Activated CD8-positive, alpha-beta T cell treated with anti-CD3 and anti-CD28 coated beads, Interleukin-2, amount 10 ng/mL, durations not matched to agents 7 days and 5 days (primary cell): ENCODE measurements around the gene GLP2R. TPM values are rescaled to one million over a fixed set of nuclear protein-coding genes. Genes with fewer than 3 reads are reported as not detected.
"Not testable (repeated sequence)": the region's sequence is repeated elsewhere in the genome, so short reads cannot be mapped to it uniquely, and the experiment has no call there.

Experiments used
- ATAC-seq: fragments of 150-1000 bp; cut with Tn5 transposase; one replicate; pipeline ENCODE4 v1.10.0; 2021; ENCODE audit warnings: moderate library complexity
- CTCF ChIA-PET: fragments of 350-600 bp; sonication (Branson Sonifier 250); formaldehyde crosslinking; loops from one replicate; lab custom pipeline; 2021; ENCODE audit warnings: antibody characterized with exemption; lab: Charles Lee
- POLR2A ChIA-PET: fragments of 350-600 bp; sonication (Branson Sonifier 250); formaldehyde crosslinking; loops from one replicate; lab custom pipeline; 2021; ENCODE audit warnings: antibody characterized with exemption; lab: Charles Lee
- DNase-seq: peaks from one replicate; pipeline ENCODE4 v3.0.0-alpha.2; 2020
- H3K27ac Mint-ChIP-seq: one replicate; pipeline ENCODE4 v1.8.0; 2021; ENCODE audit warnings: mild to moderate bottlenecking, mixed read lengths
- H3K27me3 Mint-ChIP-seq: one replicate; pipeline ENCODE4 v1.8.0; 2021; ENCODE audit warnings: low read depth, mixed read lengths
- H3K36me3 Mint-ChIP-seq: one replicate; pipeline ENCODE4 v1.8.0; 2021; ENCODE audit warnings: low read depth, mixed read lengths
- H3K4me1 Mint-ChIP-seq: one replicate; pipeline ENCODE4 v1.8.0; 2021; ENCODE audit warnings: low read depth, mixed read lengths
- H3K4me3 Mint-ChIP-seq: one replicate; pipeline ENCODE4 v1.8.0; 2021; ENCODE audit warnings: mild to moderate bottlenecking, mixed read lengths
- H3K9me3 Mint-ChIP-seq: one replicate; pipeline ENCODE4 v1.8.0; 2022; ENCODE audit warnings: mixed read lengths; ENCODE audit not compliant: insufficient read depth
- total RNA-seq, 2 experiments: library from RNA; stranded (reverse); gene quantifications; one replicate each; pipeline ENCODE4 v1.2.3, GENCODE V29; 2021

The GLP2R gene, protein sequence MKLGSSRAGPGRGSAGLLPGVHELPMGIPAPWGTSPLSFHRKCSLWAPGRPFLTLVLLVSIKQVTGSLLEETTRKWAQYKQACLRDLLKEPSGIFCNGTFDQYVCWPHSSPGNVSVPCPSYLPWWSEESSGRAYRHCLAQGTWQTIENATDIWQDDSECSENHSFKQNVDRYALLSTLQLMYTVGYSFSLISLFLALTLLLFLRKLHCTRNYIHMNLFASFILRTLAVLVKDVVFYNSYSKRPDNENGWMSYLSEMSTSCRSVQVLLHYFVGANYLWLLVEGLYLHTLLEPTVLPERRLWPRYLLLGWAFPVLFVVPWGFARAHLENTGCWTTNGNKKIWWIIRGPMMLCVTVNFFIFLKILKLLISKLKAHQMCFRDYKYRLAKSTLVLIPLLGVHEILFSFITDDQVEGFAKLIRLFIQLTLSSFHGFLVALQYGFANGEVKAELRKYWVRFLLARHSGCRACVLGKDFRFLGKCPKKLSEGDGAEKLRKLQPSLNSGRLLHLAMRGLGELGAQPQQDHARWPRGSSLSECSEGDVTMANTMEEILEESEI
- total RNA-seq, result not detected

DNA sequence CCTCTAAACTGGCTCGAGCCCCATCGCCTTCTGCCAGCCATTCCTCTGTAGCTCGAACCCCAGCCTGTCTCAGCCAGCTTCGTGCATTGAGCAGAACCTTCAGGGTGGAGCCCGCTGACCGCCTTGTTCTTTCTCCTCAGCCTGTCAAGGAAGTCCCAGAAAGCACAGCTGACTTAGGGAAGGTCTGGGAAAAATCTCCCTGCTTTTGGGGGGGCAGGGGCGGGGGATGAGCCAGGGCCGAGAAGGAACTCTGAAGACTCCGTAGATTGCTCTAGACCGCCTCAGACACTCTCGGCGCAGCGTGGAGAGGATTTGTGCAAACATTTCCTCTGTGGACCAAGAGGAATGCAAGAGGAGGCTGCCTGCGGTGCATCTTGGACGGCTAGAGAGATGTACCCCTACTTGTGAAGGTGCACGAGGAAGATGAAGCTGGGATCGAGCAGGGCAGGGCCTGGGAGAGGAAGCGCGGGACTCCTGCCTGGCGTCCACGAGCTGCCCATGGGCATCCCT, at the start of gene GLP2R:
TSS of gene GLP2R (plus strand) at position 284 of the 510 bp plus-strand sequence. CDS start at position 424, 140 bp downstream.
- Mint-ChIP-seq H3K4me3 (no peak within 1 kb of the TSS), H3K9me3 (no peaks in the 10 kb centered on the region), H3K27ac (no peak within 1 kb of the TSS)

DNA sequence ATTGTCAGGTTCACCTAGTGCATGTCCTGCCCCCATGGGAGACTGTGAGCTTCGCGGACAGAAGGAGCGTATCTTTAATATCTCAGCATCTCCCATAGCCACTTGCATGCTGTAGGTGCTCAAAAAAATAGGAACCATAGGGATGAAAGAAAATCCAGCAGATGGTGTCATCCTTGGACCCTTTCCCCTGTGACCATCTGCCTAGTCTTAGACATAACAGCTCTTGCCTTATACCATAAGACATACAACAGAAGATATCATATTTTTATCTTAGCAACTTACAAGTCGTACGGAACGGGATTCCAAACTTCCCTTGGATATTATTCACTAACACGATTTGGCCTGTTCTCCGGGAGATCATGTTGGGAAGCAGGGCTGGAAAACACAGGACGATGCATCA, 48.8 kb upstream of the GLP2R start:
- H3K4me3 Mint-ChIP-seq, result no peak overlapping the region
- no peaks in the 10 kb centered on the region for H3K36me3 Mint-ChIP-seq
- no peak for ATAC-seq
- DNase-seq, result no peak
- ChIA-PET CTCF (no interaction called here), POLR2A (no interaction called here)
- no peaks in the 10 kb centered on the region for H3K4me1 Mint-ChIP-seq
- no peak overlapping the region for H3K27ac Mint-ChIP-seq
- no peaks in the 10 kb centered on the region for H3K9me3 Mint-ChIP-seq
- H3K27me3 Mint-ChIP-seq, result no peaks in the 10 kb centered on the region

More for the DNA sequence above, at the start of gene GLP2R:
- DNase-seq, result no peak
- ChIA-PET CTCF (no interaction called here), POLR2A (no interaction called here)
- Mint-ChIP-seq H3K36me3 (no peaks in the 10 kb centered on the region), H3K4me1 (no peaks in the 10 kb centered on the region), H3K27me3 (peaks cover 2% of the 10 kb centered on the region)
- ATAC-seq, result no peak

DNA sequence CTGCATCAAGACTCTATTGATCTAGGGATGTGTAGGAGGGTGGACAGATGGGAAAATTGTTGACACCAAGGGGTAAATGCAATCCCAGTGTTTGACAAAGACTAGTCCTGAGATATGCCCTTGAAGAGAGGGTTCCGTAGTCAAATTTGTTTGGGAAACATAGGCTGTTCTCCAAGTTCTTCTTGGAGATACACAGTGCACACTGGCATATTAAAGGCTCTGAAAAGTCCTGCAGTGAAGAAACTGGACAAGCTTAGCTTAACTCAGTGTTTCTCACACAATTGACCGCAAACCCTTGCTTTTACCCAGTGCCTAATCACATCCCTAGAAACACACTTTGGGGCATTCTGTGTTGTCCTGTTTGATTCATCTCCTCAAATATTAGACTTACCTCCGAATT, 45.2 kb upstream of the GLP2R start:
- H3K9me3 Mint-ChIP-seq, result no peaks in the 10 kb centered on the region
- H3K27me3 Mint-ChIP-seq, result no peaks in the 10 kb centered on the region
- POLR2A ChIA-PET, result no interaction called here
- H3K4me3 Mint-ChIP-seq, result no peak overlapping the region
- ATAC-seq, result no peak
- no peaks in the 10 kb centered on the region for H3K36me3 Mint-ChIP-seq
- CTCF ChIA-PET, result no interaction called here
- no peaks in the 10 kb centered on the region for H3K4me1 Mint-ChIP-seq
- no peak overlapping the region for H3K27ac Mint-ChIP-seq
- DNase-seq, result no peak

DNA sequence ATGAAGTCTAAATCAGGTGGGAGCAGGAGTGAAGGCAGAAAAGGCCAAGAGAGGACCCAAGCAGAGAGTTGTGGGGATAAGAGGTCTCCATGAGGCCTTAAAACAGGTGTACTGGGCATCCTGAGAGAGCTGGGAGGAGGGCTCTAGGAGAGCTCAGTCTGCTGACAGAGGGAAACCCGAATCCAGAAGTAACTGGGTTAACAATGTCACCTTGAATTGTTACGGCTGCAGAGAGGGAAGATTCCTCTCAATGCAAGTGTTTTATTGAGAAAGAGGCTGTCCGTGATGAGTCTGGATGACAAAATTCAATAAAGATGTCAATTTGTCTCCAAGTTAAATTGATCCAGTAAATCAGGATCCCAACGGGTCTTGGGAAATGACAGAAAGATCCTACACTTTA, 42.7 kb upstream of the GLP2R start:
- H3K27me3 Mint-ChIP-seq, result no peaks in the 10 kb centered on the region
- no peak overlapping the region for H3K27ac Mint-ChIP-seq
- H3K36me3 Mint-ChIP-seq, result no peaks in the 10 kb centered on the region
- ATAC-seq, result no peak
- H3K4me3 Mint-ChIP-seq, result no peak overlapping the region
- H3K9me3 Mint-ChIP-seq, result no peaks in the 10 kb centered on the region
- no peak for DNase-seq
- H3K4me1 Mint-ChIP-seq, result no peaks in the 10 kb centered on the region
- ChIA-PET CTCF (no interaction called here), POLR2A (no interaction called here)

DNA sequence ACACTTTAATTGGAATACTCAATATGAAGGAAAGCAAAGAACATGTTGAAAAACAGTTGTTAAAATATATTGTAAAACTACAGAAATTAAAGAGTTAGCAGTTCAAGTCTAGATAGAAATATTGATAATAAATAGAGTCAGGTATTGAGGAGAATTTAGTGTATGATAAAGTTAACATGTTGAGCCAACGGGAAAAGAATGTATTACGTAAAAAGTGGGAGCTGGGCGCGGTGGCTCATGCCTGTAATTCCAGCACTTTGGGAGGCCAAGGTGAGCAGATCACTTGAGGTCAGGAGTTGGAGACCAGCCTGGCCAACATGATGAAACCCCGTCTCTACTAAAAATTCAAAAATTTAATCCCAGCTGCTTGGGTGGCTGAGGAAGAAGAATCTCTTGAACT, 42.3 kb upstream of the GLP2R start:
- ATAC-seq, H3K9me3 Mint-ChIP-seq, CTCF ChIA-PET, POLR2A ChIA-PET, H3K27ac Mint-ChIP-seq, H3K36me3 Mint-ChIP-seq, H3K4me3 Mint-ChIP-seq, H3K4me1 Mint-ChIP-seq, DNase-seq, H3K27me3 Mint-ChIP-seq: not testable (repeated sequence)

DNA sequence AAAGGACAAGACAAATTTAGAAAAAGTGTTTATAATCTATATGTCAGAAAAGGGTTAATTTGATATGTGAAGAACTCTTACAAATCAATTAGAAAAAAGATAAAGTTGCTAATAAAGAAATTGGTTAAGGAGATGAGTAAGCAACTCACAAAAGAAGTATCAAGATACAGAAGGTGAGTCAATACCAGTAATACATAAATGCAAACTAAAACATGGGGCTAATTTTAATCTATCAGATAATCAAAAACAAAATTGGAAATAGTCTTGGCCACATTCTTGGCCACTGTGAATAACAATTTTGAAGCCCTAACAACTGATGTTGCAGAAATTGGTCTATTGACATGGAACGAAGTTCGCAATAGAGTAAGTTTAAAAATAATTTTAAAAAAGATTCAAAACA, 41.2 kb upstream of the GLP2R start:
- POLR2A ChIA-PET, result no interaction called here
- H3K4me3 Mint-ChIP-seq, result no peak overlapping the region
- no peaks in the 10 kb centered on the region for H3K9me3 Mint-ChIP-seq
- no peak for ATAC-seq
- H3K4me1 Mint-ChIP-seq, result no peaks in the 10 kb centered on the region
- no peaks in the 10 kb centered on the region for H3K36me3 Mint-ChIP-seq
- CTCF ChIA-PET, result no interaction called here
- no peaks in the 10 kb centered on the region for H3K27me3 Mint-ChIP-seq
- no peak overlapping the region for H3K27ac Mint-ChIP-seq
- DNase-seq, result no peak

DNA sequence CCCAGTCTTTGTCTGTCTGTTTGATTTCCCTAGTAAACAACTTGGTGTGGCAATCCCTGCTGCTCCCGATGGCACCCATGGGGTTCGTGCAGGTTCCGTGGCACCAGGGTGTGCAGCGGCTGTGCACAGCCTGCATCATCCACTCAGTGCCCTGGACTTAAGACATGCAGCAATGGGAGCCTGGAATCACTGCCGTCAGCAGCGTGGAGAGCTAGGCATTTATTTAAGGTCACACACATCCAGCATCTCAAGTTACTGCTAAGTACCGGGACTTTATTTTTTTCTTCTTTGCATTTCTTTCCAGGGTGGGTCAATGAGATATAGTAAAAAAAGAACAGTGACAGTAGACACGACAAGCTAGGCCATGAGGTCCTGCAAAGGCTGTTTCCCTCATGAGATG, 37.1 kb upstream of the GLP2R start:
- H3K36me3 Mint-ChIP-seq, result no peaks in the 10 kb centered on the region
- ChIA-PET CTCF (interaction anchor here (1.4 kb wide), 1 partner anchor 20 kb away, joined by 4 read pairs; no protein-coding TSS in a partner anchor), POLR2A (no interaction called here)
- DNase-seq, result no peak
- no peak for ATAC-seq
- no peaks in the 10 kb centered on the region for H3K4me1 Mint-ChIP-seq
- H3K9me3 Mint-ChIP-seq, result no peaks in the 10 kb centered on the region
- no peak overlapping the region for H3K4me3 Mint-ChIP-seq
- H3K27me3 Mint-ChIP-seq, result no peaks in the 10 kb centered on the region
- no peak overlapping the region for H3K27ac Mint-ChIP-seq

DNA sequence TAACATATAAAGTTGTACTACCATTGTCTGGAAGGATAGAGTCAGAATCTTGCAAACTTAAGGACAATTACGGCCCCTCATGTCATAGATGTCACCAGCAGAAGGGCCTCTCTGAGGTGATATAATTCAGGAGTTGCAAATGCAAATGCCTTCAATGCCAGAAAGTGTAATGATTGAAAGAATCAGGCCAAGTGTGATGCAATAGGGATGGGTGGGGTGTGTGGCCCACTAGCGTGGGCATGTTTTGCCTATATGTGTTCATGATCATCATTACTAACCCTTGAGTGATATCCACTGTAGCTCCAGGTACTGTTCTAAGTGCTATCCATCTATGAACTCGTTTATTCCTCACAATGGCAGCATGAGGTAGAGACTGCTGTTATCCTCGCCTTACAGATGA, 35.4 kb upstream of the GLP2R start:
- H3K27ac Mint-ChIP-seq, result no peak overlapping the region
- DNase-seq (no peak), ATAC-seq (no peak)
- H3K4me3 Mint-ChIP-seq, result no peak overlapping the region
- no peaks in the 10 kb centered on the region for H3K36me3 Mint-ChIP-seq
- H3K4me1 Mint-ChIP-seq, result no peaks in the 10 kb centered on the region
- CTCF ChIA-PET, result no interaction called here
- H3K27me3 Mint-ChIP-seq, result peaks cover 2% of the 10 kb centered on the region
- POLR2A ChIA-PET, result no interaction called here
- H3K9me3 Mint-ChIP-seq, result no peaks in the 10 kb centered on the region

DNA sequence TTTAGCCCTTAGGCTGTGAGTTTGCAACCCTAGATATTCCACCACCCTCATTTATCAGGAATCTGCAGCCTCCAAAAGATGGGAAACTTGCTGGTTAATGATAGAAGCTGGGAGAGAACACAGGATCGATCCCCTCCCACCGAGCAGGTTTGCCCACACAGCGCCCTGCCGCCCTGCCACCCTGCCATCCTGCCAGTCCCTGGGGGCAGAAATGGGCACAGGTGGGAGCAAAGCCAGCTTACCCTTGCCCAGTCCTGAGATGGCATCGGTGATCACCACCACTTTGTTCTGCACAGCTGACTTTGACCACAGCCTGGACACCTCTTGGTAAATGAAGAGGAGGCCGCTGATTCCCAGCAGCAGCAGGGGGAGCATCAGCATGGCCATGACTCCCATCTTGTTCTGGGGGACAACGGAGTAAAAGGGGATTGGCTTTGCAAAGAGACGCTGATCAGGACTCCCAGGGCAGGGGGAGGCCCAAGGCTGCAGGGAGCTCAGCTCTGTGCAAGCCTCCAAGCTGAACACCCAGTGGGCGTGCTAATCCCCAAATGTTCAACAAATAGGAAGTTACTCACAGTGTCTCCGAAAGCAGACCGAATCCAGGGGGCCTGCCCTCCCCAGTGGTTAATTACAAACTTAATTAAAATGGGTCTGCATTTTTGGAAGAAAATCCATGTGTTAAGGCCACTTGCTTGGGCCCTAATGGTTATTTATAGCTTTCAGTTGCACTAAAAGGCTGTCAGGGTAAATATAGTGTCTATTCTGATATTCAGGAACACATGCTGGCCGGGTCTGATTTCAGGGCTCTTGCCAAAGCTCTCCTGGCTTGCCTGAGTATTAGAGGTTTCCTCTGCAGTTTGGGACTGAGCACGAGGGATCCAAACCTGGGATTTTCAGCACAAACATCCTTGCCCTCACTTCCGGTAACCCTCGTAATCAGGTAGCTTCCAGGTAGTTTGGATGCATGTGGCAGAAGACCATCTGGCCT, 34.5 kb upstream of the GLP2R start, which contains the start of gene DHRS7C:
TSS of gene DHRS7C (minus strand) at position 704 of the 988 bp plus-strand sequence. CDS start at position 396, 308 bp downstream.
- no peaks in the 10 kb centered on the region for H3K36me3 Mint-ChIP-seq
- DNase-seq (no peak), ATAC-seq (no peak)
- H3K4me1 Mint-ChIP-seq, result no peaks in the 10 kb centered on the region
- no peak within 1 kb of the TSS for H3K4me3 Mint-ChIP-seq
- ChIA-PET POLR2A (no interaction called here), CTCF (interaction anchor here (0.9 kb wide), 1 partner anchor 134 kb away, joined by 3 read pairs; no protein-coding TSS in a partner anchor)
- H3K9me3 Mint-ChIP-seq, result no peaks in the 10 kb centered on the region
- H3K27ac Mint-ChIP-seq, result no peak within 1 kb of the TSS
- H3K27me3 Mint-ChIP-seq, result peaks cover 2% of the 10 kb centered on the region

DNA sequence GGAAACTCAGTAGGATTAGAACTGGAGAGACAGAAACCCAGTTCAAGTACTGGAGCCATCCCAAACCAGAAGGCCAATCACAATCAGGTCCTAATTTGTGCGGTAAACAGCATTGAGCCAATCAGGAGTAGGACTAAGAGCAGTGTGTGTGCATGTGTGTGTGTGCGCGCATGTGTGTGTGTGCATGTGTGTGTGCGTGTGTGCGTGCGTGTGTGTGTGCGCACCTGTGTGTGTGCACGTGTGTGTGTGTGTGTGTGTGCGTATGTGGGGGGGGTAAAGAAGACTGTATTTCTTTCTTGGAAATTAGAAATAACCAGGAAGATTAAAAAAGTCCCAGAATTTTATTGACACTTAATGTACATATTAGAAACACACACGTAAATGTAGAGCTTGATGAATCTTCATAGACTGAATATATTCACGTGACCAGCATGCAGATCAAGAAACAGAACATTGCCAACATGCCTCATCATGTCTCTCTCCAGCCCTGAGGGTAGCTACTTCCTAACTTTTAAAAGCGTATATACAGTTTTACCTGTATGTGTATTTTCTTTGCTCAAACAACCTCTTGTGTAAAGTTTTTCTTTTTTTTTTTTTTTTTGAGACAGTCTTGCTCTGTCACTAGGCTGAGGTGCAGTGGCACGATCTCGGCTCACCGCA, 33.4 kb upstream of the GLP2R start:
- ATAC-seq (no peak), DNase-seq (no peak)
- H3K4me3 Mint-ChIP-seq, result no peak overlapping the region
- H3K27ac Mint-ChIP-seq, result no peak overlapping the region
- no peaks in the 10 kb centered on the region for H3K36me3 Mint-ChIP-seq
- ChIA-PET CTCF (no interaction called here), POLR2A (no interaction called here)
- H3K4me1 Mint-ChIP-seq, result no peaks in the 10 kb centered on the region
- H3K27me3 Mint-ChIP-seq, result peaks cover 2% of the 10 kb centered on the region
- no peaks in the 10 kb centered on the region for H3K9me3 Mint-ChIP-seq

DNA sequence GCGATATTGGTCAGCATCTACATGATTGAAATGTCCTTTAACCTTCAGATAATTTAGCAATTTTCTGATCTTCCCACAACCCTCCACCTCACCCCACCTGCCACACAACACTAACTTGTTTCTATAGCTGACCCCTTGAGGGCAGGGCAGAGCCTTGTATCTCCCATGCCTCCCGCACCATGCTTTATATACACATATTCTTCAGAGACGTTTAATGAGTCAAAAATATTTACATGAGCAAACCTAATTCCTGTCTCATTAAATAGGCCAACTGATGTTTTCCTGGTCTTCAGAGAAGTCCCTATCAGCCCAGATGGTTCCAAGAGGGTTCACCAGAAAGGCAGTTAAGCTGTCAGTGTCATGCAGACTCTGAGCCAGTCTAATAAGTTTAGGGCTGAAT, 27.7 kb upstream of the GLP2R start:
- H3K9me3 Mint-ChIP-seq, result no peaks in the 10 kb centered on the region
- no peak overlapping the region for H3K4me3 Mint-ChIP-seq
- no peaks in the 10 kb centered on the region for H3K36me3 Mint-ChIP-seq
- ChIA-PET CTCF (no interaction called here), POLR2A (no interaction called here)
- peaks cover 2% of the 10 kb centered on the region for H3K27me3 Mint-ChIP-seq
- no peaks in the 10 kb centered on the region for H3K4me1 Mint-ChIP-seq
- ATAC-seq (no peak), DNase-seq (no peak)
- H3K27ac Mint-ChIP-seq, result no peak overlapping the region
